H9 (cell line): Measurements from ENCODE around the gene TMA7B. TPM values are rescaled to one million over a fixed set of nuclear protein-coding genes. Genes with fewer than 3 reads are reported as not detected.

Experiments used
- DNase-seq: peaks from one replicate; pipeline ENCODE4 v3.0.0-alpha.2; 2017
- H2AFZ ChIP-seq: one replicate; pipeline ENCODE4 v1.6.1; 2013; ENCODE audit warnings: mild to moderate bottlenecking, low read length, control low read depth, moderate library complexity
- H2AK5ac ChIP-seq: 2 replicates; pipeline ENCODE4 v1.6.1; 2013; ENCODE audit warnings: low read length, control low read depth, mixed read lengths; ENCODE audit not compliant: insufficient read length
- H2BK120ac ChIP-seq: one replicate; pipeline ENCODE4 v1.6.1; 2013; ENCODE audit warnings: low read depth, mild to moderate bottlenecking, low read length, control low read depth, inconsistent platforms; ENCODE audit not compliant: poor library complexity, severe bottlenecking
- H2BK12ac ChIP-seq: 2 replicates; pipeline ENCODE4 v1.6.1; 2013; ENCODE audit warnings: low read length, control low read depth, mixed read lengths, low read depth; ENCODE audit not compliant: insufficient read length
- H2BK15ac ChIP-seq: 2 replicates; pipeline ENCODE4 v1.6.1; 2013; ENCODE audit warnings: low read depth, low read length, control low read depth
- H2BK20ac ChIP-seq: one replicate; pipeline ENCODE4 v1.6.1; 2013; ENCODE audit warnings: low read depth, mild to moderate bottlenecking, low read length, control low read depth, inconsistent platforms; ENCODE audit not compliant: poor library complexity, severe bottlenecking
- H2BK5ac ChIP-seq: 2 replicates; pipeline ENCODE4 v1.6.1; 2013; ENCODE audit warnings: low read length, control low read depth, mixed read lengths; ENCODE audit not compliant: insufficient read length
- H3K14ac ChIP-seq: 2 replicates; pipeline ENCODE4 v1.6.1; 2013; ENCODE audit warnings: low read length, control low read depth; ENCODE audit not compliant: insufficient read depth
- H3K18ac ChIP-seq: 2 replicates; pipeline ENCODE4 v1.6.1; 2013; ENCODE audit warnings: low read depth, mild to moderate bottlenecking, mixed read lengths, low read length, control low read depth; ENCODE audit not compliant: insufficient read length
- H3K23ac ChIP-seq: 2 replicates; pipeline ENCODE4 v1.6.1; 2013; ENCODE audit warnings: low read length, control low read depth, mixed read lengths, low read depth; ENCODE audit not compliant: insufficient read length
- H3K23me2 ChIP-seq: 2 replicates; pipeline ENCODE4 v1.6.1; 2013; ENCODE audit warnings: low read depth, mild to moderate bottlenecking, mixed read lengths, low read length, control low read depth; ENCODE audit not compliant: insufficient read length, poor library complexity, severe bottlenecking
- H3K27ac ChIP-seq: 2 replicates; pipeline ENCODE4 v1.5.1; 2013; ENCODE audit warnings: low read length, control low read depth, mixed read lengths, low read depth; ENCODE audit not compliant: insufficient read length
- H3K27me3 ChIP-seq: 2 replicates; pipeline ENCODE4 v1.6.1; 2013; ENCODE audit warnings: low read length, control low read depth, inconsistent platforms; ENCODE audit not compliant: insufficient read depth
- H3K4ac ChIP-seq: 2 replicates; pipeline ENCODE4 v1.6.1; 2013; ENCODE audit warnings: low read depth, mild to moderate bottlenecking, control low read depth, inconsistent platforms, low read length, moderate library complexity
- H3K4me1 ChIP-seq: 2 replicates; pipeline ENCODE4 v1.6.1; 2013; ENCODE audit warnings: low read length, control low read depth, inconsistent platforms; ENCODE audit not compliant: insufficient read depth
- H3K4me2 ChIP-seq: 2 replicates; pipeline ENCODE4 v1.6.1; 2013; ENCODE audit warnings: low read length, control low read depth, mixed read lengths; ENCODE audit not compliant: insufficient read length, insufficient read depth
- H3K56ac ChIP-seq: 2 replicates; pipeline ENCODE4 v1.6.1; 2013; ENCODE audit warnings: low read depth, mild to moderate bottlenecking, mixed read lengths, low read length, control low read depth; ENCODE audit not compliant: insufficient read length
- H3K79me1 ChIP-seq: 2 replicates; pipeline ENCODE4 v1.6.1; 2013; ENCODE audit warnings: low read depth, mild to moderate bottlenecking, moderate library complexity, low read length, control low read depth, inconsistent platforms; ENCODE audit not compliant: insufficient read depth, poor library complexity, severe bottlenecking
- H3K79me2 ChIP-seq: 2 replicates; pipeline ENCODE4 v1.6.1; 2013; ENCODE audit warnings: low read length, control low read depth, inconsistent platforms; ENCODE audit not compliant: insufficient read depth
- H3K9ac ChIP-seq: 2 replicates; pipeline ENCODE4 v1.6.1; 2013; ENCODE audit warnings: low read length, control low read depth, mixed read lengths; ENCODE audit not compliant: insufficient read length; ENCODE audit errors: extremely low read depth
- H3K9me3 ChIP-seq: one replicate; pipeline ENCODE4 v1.6.1; 2013; ENCODE audit warnings: low read depth, low read length, inconsistent platforms; ENCODE audit not compliant: control insufficient read depth
- H3T11ph ChIP-seq: one replicate; pipeline ENCODE4 v1.6.1; 2013; ENCODE audit warnings: mild to moderate bottlenecking, low read length, control low read depth, inconsistent platforms
- H4K20me1 ChIP-seq: one replicate; pipeline ENCODE4 v1.6.1; 2013; ENCODE audit not compliant: control insufficient read depth, insufficient read length, insufficient read depth
- H4K5ac ChIP-seq: 2 replicates; pipeline ENCODE4 v1.6.1; 2013; ENCODE audit warnings: low read depth, mild to moderate bottlenecking, mixed read lengths, low read length, control low read depth; ENCODE audit not compliant: insufficient read length
- H4K8ac ChIP-seq: replicated peaks from 2 replicates; pipeline ENCODE4 v1.6.1; 2013; ENCODE audit warnings: low read length, control low read depth, mixed read lengths, low read depth; ENCODE audit not compliant: insufficient read length
- H4K91ac ChIP-seq: 2 replicates; pipeline ENCODE4 v1.6.1; 2013; ENCODE audit warnings: low read depth, mild to moderate bottlenecking, moderate library complexity, mixed read lengths, low read length, control low read depth; ENCODE audit not compliant: insufficient read length
- H3K27ac Mint-ChIP-seq, 3 experiments: 2 replicates in 2 of 3; 3 replicates in 1 of 3; pipeline ENCODE4 v1.8.0; 2020 to 2021; ENCODE audit warnings: mixed read lengths in 3 of 3, mild to moderate bottlenecking in 1 of 3, moderate library complexity in 1 of 3
- H3K27me3 Mint-ChIP-seq: 2 replicates; pipeline ENCODE4 v1.8.0; 2021; ENCODE audit warnings: low read depth, mild to moderate bottlenecking, moderate library complexity, mixed read lengths
- H3K36me3 Mint-ChIP-seq, 3 experiments: 2 replicates in 2 of 3; 3 replicates in 1 of 3; pipeline ENCODE4 v1.8.0; 2020 to 2021; ENCODE audit warnings: low read depth in 3 of 3, mixed read lengths in 3 of 3; ENCODE audit not compliant: insufficient read depth in 1 of 3
- H3K4me1 Mint-ChIP-seq, 2 experiments: 2 replicates each; pipeline ENCODE4 v1.8.0; 2020; ENCODE audit warnings: mixed read lengths in 2 of 2
- H3K4me3 Mint-ChIP-seq, 2 experiments: 2 replicates in 1 of 2; 3 replicates in 1 of 2; pipeline ENCODE4 v1.8.0; 2020 to 2021; ENCODE audit warnings: mild to moderate bottlenecking in 2 of 2, mixed read lengths in 2 of 2, moderate library complexity in 1 of 2
- H3K9me3 Mint-ChIP-seq, 2 experiments: 2 replicates in 1 of 2; 3 replicates in 1 of 2; pipeline ENCODE4 v1.8.0; 2020; ENCODE audit warnings: mild to moderate bottlenecking in 2 of 2, mixed read lengths in 2 of 2, moderate library complexity in 1 of 2
- WGBS: extraction: QIAGEN DNeasy Blood & Tissue Kit; methylation state at CpG from one replicate; pipeline ENCODE4 v1.1.7; 2013; ENCODE audit warnings: missing lambda C conversion rate, low lambda C conversion rate, mixed read lengths; ENCODE audit not compliant: insufficient read length; ENCODE audit errors: extremely low coverage; 5-methylcytosine and 5-hydroxymethylcytosine counted together
- total RNA-seq: library from RNA; stranded (reverse); gene quantifications from 2 replicates; pipeline ENCODE4 v1.2.1, GENCODE V29; 2021
- TF ChIP-seq, protein P1 (sequence below): fragments of 200-600 bp; sonication (generic); conservative IDR thresholded peaks from 3 replicates; pipeline ENCODE4 v1.8.0; 2021; ENCODE audit warnings: antibody characterized with exemption, mild to moderate bottlenecking

The TMA7B gene
- total RNA-seq, 1 experiment from 2014 or later: not detected

- H3K79me2 ChIP-seq: no peaks in the 10 kb centered on the region
- H3K14ac ChIP-seq: no peak overlapping the region
- H3K4me2 ChIP-seq: no peak overlapping the region
- H2BK15ac ChIP-seq: no peak overlapping the region
- H3K4me1 Mint-ChIP-seq: no peaks in the 10 kb centered on the region
- H3K27ac Mint-ChIP-seq: no peak overlapping the region; a peak in 1 of 7 replicates
- H3K4me3 Mint-ChIP-seq: no peak overlapping the region
- no peak overlapping the region for H2BK5ac ChIP-seq
- H2AK5ac ChIP-seq: no peak overlapping the region
- no peak overlapping the region for H4K5ac ChIP-seq
- no peak overlapping the region for H2AFZ ChIP-seq
- no peaks in the 10 kb centered on the region for H3K79me1 ChIP-seq
- no peak overlapping the region for H3K56ac ChIP-seq
- peaks cover 57% of the 10 kb centered on the region for H3K27me3 Mint-ChIP-seq
- H3K23me2 ChIP-seq: no peaks in the 10 kb centered on the region
- H3K9me3 Mint-ChIP-seq: no peaks in the 10 kb centered on the region
- H4K91ac ChIP-seq: no peak overlapping the region
- H4K8ac ChIP-seq: no peak overlapping the region
- no peaks in the 10 kb centered on the region for H4K20me1 ChIP-seq
- no peak overlapping the region for H3K9ac ChIP-seq
- H2BK120ac ChIP-seq: no peak overlapping the region
- no peak overlapping the region for H3K23ac ChIP-seq
- H2BK20ac ChIP-seq: no peak overlapping the region
- H3T11ph ChIP-seq: no peak overlapping the region
- no peaks in the 10 kb centered on the region for H3K4me1 ChIP-seq
- no peaks in the 10 kb centered on the region for H3K9me3 ChIP-seq
- no peak overlapping the region for H2BK12ac ChIP-seq
- H3K36me3 Mint-ChIP-seq: no peaks in the 10 kb centered on the region
- DNase-seq: no peak
- WGBS: no CpG with 5 or more reads among the region's 4 CpGs
- H3K4ac ChIP-seq: no peak overlapping the region
- no peak overlapping the region for H3K18ac ChIP-seq
- H3K27me3 ChIP-seq: no peaks in the 10 kb centered on the region
- TF ChIP-seq, protein P1, sequence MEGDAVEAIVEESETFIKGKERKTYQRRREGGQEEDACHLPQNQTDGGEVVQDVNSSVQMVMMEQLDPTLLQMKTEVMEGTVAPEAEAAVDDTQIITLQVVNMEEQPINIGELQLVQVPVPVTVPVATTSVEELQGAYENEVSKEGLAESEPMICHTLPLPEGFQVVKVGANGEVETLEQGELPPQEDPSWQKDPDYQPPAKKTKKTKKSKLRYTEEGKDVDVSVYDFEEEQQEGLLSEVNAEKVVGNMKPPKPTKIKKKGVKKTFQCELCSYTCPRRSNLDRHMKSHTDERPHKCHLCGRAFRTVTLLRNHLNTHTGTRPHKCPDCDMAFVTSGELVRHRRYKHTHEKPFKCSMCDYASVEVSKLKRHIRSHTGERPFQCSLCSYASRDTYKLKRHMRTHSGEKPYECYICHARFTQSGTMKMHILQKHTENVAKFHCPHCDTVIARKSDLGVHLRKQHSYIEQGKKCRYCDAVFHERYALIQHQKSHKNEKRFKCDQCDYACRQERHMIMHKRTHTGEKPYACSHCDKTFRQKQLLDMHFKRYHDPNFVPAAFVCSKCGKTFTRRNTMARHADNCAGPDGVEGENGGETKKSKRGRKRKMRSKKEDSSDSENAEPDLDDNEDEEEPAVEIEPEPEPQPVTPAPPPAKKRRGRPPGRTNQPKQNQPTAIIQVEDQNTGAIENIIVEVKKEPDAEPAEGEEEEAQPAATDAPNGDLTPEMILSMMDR: no peak
- no peak overlapping the region for H3K27ac ChIP-seq
These were observed 23.1 kb downstream of the TMA7B start for GRCh38 chr22:39983346-39983745.
